Measurements from ENCODE around the gene FBXO3. TPM values are rescaled to one million over a fixed set of nuclear protein-coding genes. Genes with fewer than 3 reads are reported as not detected.

FBXO3 gene
- total and polyA plus RNA-seq, 2 experiments from 2014 or later, result 12.5 to 28.4 TPM

- TF ChIP-seq REST (IDR thresholded peaks at IDR 0.05; ENCODE audit: unreplicated experiment) (no peak), ZNF331 (CRISPR knock-in tag; IDR thresholded peaks at IDR 0.05; ENCODE audit: low read depth) (no peak)
- TF ChIP-seq, protein P1, sequence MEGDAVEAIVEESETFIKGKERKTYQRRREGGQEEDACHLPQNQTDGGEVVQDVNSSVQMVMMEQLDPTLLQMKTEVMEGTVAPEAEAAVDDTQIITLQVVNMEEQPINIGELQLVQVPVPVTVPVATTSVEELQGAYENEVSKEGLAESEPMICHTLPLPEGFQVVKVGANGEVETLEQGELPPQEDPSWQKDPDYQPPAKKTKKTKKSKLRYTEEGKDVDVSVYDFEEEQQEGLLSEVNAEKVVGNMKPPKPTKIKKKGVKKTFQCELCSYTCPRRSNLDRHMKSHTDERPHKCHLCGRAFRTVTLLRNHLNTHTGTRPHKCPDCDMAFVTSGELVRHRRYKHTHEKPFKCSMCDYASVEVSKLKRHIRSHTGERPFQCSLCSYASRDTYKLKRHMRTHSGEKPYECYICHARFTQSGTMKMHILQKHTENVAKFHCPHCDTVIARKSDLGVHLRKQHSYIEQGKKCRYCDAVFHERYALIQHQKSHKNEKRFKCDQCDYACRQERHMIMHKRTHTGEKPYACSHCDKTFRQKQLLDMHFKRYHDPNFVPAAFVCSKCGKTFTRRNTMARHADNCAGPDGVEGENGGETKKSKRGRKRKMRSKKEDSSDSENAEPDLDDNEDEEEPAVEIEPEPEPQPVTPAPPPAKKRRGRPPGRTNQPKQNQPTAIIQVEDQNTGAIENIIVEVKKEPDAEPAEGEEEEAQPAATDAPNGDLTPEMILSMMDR (conservative IDR thresholded peaks at IDR 0.05; ENCODE audit: low read depth in 2 of 2), result no peak
Observed at GRCh38 chr11:33703788-33704187, 70.5 kb downstream of the FBXO3 start (continued).

GRCh38 chr11:33703234-33703633 is 71.1 kb downstream of the FBXO3 start:
- Histone ChIP-seq H3K27ac (ENCODE audit: low read depth) (no peak overlapping the region), H3K27me3 (ENCODE audit: insufficient read depth) (peaks cover 10% of the 10 kb centered on the region), H3F3A (replicated peaks; ENCODE audit: low read depth) (no peaks in the 10 kb centered on the region), H4K20me1 (replicated peaks; ENCODE audit: insufficient read depth) (no peaks in the 10 kb centered on the region), H3K4me1 (ENCODE audit: insufficient read depth) (peaks cover 25% of the 10 kb centered on the region), H3K4me3 (no peak overlapping the region), H3K79me2 (replicated peaks; ENCODE audit: insufficient read depth) (no peaks in the 10 kb centered on the region), H3K9me2 (ENCODE audit: insufficient read depth) (0 out of 2 replicates have a peak, but pooled peaks cover 4% of the 10 kb centered on the region), H2AFZ (no peak overlapping the region), H3K4me2 (no peak overlapping the region), H3K36me3 (ENCODE audit: insufficient read depth) (no peaks in the 10 kb centered on the region)
- no peaks in the 10 kb centered on the region for H3K36me3 Mint-ChIP-seq (ENCODE audit: low read depth)
- no peak for ATAC-seq
- H3K4me1 Mint-ChIP-seq, result peaks cover 25% of the 10 kb centered on the region; the same call in 2 of the 3 replicates
- no peak overlapping the region for H3K4me3 Mint-ChIP-seq
- TF ChIP-seq, protein P2, sequence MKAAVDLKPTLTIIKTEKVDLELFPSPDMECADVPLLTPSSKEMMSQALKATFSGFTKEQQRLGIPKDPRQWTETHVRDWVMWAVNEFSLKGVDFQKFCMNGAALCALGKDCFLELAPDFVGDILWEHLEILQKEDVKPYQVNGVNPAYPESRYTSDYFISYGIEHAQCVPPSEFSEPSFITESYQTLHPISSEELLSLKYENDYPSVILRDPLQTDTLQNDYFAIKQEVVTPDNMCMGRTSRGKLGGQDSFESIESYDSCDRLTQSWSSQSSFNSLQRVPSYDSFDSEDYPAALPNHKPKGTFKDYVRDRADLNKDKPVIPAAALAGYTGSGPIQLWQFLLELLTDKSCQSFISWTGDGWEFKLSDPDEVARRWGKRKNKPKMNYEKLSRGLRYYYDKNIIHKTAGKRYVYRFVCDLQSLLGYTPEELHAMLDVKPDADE (IDR thresholded peaks at IDR 0.05), result no peak
- no peak for TF ChIP-seq JUNB (IDR thresholded peaks at IDR 0.05; ENCODE audit: unreplicated experiment)
- no peak for TF ChIP-seq STAT1 (IDR thresholded peaks at IDR 0.05; ENCODE audit: unreplicated experiment)
- no peak for TF ChIP-seq ZNF331 (CRISPR knock-in tag; IDR thresholded peaks at IDR 0.05; ENCODE audit: low read depth)
- TF ChIP-seq, protein P1 (conservative IDR thresholded peaks at IDR 0.05; ENCODE audit: low read depth in 2 of 2), result no peak
- peaks cover 12% of the 10 kb centered on the region for H3K27me3 Mint-ChIP-seq (ENCODE audit: insufficient read depth, low read depth, poor library complexity)
- H3K27ac Mint-ChIP-seq, result no peak overlapping the region
- H3K9me3 Mint-ChIP-seq, result no peaks in the 10 kb centered on the region
- DNase-seq (ENCODE audit: low spot score), result no peak
